Metanephros (tissue), 1 donor: ENCODE results near the gene VPS35L. TPM values are rescaled to one million over a fixed set of nuclear protein-coding genes. Genes with fewer than 3 reads are reported as not detected.

Source experiments
- total RNA-seq: library from RNA; depleted of rRNA; stranded (reverse); fragments of >200 nt; gene quantifications from one replicate; pipeline ENCODE4 v1.2.3, GENCODE V29; 2014

The VPS35L gene, protein sequence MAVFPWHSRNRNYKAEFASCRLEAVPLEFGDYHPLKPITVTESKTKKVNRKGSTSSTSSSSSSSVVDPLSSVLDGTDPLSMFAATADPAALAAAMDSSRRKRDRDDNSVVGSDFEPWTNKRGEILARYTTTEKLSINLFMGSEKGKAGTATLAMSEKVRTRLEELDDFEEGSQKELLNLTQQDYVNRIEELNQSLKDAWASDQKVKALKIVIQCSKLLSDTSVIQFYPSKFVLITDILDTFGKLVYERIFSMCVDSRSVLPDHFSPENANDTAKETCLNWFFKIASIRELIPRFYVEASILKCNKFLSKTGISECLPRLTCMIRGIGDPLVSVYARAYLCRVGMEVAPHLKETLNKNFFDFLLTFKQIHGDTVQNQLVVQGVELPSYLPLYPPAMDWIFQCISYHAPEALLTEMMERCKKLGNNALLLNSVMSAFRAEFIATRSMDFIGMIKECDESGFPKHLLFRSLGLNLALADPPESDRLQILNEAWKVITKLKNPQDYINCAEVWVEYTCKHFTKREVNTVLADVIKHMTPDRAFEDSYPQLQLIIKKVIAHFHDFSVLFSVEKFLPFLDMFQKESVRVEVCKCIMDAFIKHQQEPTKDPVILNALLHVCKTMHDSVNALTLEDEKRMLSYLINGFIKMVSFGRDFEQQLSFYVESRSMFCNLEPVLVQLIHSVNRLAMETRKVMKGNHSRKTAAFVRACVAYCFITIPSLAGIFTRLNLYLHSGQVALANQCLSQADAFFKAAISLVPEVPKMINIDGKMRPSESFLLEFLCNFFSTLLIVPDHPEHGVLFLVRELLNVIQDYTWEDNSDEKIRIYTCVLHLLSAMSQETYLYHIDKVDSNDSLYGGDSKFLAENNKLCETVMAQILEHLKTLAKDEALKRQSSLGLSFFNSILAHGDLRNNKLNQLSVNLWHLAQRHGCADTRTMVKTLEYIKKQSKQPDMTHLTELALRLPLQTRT
- 47.2 TPM for total RNA-seq

DNA sequence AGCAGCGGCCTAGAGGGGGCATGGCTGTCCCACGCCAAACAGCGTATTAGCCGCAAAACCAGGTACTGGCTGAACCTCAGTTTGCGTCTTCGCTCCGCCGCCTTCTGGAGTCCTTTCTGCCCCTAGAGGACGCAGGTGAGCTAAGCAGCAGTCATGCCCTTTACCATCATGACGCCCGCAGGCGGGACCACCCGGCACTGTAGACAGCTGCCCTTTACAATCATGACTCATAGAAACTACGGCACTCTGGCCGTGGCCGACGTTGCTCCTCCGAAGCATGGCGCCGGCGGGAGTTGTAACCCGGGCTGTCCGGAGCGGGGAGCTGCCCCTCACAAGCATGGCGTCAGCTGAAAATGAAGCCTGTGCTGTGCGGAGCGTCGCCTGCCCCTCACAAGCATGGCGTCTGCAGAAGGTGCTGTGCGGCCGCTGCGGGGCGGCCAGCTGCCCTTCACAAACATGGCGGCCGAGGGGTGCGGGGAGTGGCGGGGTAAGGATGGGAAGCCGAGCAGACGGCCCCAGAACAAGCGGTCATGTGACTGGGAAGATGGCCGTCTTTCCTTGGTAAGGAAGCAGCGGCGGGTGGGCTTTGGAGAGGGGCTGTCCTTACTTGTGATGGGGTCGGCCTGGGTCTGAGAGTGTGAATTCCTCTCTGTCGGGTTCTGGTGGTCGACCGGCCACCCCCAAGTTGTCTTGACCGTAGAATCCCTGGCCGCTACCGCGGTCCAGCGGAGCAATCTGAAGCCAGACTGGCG lies at the start of gene VPS35L:
TSS of gene VPS35L (plus strand) at position 518 of the 752 bp plus-strand sequence. CDS start at position 545, 27 bp downstream.

DNA sequence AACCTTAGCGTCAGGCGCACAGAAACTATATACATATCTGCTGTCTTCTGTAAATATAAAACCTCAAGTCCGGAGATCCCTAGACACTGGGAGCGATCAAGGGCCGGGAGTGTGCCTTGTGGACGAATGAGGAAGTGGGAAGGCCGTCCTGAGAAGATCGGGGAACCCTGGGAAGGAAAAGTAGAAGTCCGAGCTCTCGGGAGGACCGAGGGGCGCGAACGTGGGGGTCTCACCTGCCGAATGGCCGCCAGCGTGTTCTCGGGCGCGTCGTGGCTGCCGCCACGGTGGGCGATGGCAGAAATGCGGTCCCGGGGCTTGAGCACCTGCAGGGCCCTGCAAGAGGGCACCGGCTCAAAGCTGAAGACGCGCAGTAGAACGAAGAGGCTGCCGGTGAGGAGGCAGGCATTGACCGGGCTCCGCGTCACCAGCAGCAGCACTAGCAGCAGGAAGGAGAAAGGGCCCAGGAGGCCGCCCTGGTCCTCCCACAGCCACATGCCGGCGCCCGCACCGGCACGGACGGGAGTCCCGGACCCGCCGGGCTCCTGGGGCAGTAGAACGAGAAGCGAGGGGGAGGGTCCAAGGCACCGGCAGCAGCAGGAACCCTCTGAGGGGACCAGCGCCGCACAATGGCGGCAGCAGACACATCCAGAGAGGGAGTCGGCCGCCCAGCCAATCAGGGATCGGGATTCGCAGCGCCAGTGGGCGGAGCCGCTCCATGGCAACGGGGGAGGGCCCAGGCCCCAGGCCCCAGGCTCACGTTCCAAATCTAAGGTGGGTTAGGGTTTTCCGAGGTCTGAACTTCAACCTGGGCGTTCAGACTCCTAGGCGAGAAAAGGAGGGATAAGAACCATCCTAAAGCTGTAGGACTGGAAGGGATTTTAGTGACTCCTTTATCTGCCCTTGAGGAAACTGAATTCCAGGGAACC lies 33.8 kb upstream of the VPS35L start, which contains the start of gene GDE1:
TSS of gene GDE1 (minus strand) at position 628 of the 926 bp plus-strand sequence. CDS start at position 494, 134 bp downstream.

DNA sequence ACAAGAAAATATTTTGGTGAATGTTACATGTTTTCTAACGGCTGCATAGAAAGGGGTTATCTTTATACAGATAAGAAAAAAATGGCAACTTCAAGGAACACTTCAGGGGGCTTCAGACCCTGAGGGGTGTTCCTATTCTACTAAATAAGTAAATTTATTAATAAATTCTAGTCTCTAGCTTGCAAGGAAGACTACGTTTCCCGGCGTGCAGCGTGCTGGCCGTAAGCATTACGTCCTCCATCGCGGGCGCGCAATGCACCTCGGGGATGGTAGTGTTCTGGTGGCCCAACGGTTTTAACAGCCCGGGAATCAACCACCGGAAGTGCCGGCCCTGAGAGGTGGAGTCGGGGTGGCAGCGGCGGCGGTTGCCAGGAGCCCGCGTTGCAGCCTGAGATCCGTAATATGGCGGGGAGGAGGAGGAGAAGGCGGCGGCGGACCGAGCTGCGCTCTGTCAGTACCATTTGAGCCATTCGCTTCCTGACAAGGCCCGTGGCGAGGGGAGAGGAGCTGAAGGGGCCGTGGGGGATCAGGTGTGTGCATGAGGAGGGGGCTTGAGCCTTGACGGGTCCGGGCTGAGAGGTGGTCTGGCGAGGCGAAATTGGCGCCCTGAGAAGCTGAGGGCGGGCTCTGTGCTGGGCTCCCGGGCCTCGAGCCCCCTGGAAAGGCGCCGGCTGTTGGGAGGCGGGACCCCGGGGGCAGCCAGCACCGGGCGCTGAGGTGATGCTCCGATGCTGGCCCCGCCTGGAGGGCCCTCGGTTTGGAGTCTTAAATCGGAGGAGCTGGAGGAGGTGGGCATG lies 31.7 kb upstream of the VPS35L start, which contains the start of gene CCP110:
TSS of gene CCP110 (plus strand) at position 384 of the 797 bp plus-strand sequence. CDS start 3,940 bp downstream, outside the sequence.

DNA sequence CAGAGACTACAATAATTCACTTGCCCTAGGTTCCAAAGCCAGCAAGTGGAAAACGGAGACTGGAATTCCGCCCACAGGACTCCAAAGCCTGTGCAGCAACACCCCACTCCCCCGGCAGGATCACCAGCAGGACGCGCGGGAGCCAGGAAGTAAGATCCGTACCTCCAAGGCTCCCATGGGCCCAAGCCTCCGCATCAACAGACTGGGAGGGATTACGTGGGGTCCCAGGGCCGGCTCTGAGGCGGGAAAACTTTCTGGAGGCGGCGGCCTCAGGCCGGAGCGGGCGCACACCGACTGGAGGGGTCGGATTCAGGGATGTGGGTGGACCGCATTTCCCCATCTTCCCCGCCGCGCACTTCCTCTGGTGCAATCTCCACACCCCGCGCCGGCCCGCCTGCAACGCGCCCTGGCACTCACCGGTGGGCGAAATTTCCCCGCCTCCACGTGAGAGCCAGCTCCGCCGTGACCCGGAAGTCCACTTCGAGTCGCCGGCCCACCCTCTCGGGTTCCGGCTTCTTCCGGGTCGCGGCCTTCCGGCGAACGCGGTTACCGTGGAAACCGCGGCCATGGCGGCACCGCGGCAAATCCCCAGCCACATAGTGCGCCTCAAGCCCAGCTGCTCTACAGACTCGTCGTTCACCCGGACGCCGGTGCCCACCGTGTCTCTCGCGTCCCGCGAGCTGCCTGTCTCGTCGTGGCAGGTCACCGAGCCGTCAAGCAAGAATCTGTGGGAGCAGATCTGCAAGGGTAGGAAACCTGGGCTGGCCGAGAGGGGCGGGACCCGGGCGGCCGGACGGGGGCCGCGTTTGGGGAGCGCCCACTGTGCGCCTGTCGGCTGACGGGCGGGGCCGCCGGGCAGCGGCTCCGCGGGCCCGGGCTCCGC lies 162.5 kb downstream of the VPS35L start, which contains the start of the genes IQCK and KNOP1:
TSS of gene IQCK (plus strand) at position 531 of the 883 bp plus-strand sequence. CDS start at position 567, 36 bp downstream.
TSS of gene KNOP1 (minus strand) at position 487 of the 883 bp plus-strand sequence. CDS start 3,192 bp downstream, outside the sequence.

Other genes starting within 250 kb of the VPS35L start
- 1.1 TPM for gene TMC5, start 137.8 kb upstream of the VPS35L start, total RNA-seq
- gene GDE1, start 33.6 kb upstream of the VPS35L start, total RNA-seq: 37.7 TPM
- 23.1 TPM for gene CCP110, start 31.8 kb upstream of the VPS35L start, total RNA-seq
- gene KNOP1, start 162.5 kb downstream of the VPS35L start, total RNA-seq: 11.4 TPM
- gene IQCK, start 162.6 kb downstream of the VPS35L start, total RNA-seq: 34.2 TPM